Measurements from ENCODE around the gene LIG3.

The LIG3 gene

DNA sequence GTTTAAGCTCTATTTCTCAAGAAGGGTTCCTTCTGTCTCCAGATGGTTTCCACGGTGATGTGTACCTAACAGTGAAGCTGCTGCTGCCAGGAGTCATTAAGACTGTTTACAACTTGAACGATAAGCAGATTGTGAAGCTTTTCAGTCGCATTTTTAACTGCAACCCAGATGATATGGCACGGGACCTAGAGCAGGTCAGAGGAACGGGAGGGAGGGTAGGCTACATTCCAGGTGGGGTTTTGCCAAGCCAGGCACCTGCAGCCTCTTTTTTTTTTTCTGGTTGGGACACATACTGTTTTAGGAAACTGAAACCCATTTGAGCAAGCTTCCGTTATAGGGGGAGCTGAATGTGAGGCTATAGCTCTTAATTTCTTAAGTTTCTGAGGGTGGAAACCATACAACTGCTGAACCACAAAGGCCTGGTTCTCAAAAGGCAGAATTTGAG lies 10.6 kb downstream of the LIG3 start:
- peak; percentile 97 for DNase-seq (ENCODE audit: low read depth)
- no peak overlapping the region for H3K4me3 ChIP-seq (ENCODE audit: low read depth, low read length)
- TF ChIP-seq, protein P1, sequence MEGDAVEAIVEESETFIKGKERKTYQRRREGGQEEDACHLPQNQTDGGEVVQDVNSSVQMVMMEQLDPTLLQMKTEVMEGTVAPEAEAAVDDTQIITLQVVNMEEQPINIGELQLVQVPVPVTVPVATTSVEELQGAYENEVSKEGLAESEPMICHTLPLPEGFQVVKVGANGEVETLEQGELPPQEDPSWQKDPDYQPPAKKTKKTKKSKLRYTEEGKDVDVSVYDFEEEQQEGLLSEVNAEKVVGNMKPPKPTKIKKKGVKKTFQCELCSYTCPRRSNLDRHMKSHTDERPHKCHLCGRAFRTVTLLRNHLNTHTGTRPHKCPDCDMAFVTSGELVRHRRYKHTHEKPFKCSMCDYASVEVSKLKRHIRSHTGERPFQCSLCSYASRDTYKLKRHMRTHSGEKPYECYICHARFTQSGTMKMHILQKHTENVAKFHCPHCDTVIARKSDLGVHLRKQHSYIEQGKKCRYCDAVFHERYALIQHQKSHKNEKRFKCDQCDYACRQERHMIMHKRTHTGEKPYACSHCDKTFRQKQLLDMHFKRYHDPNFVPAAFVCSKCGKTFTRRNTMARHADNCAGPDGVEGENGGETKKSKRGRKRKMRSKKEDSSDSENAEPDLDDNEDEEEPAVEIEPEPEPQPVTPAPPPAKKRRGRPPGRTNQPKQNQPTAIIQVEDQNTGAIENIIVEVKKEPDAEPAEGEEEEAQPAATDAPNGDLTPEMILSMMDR (IDR thresholded peaks at IDR 0.05; ENCODE audit: control insufficient read depth, extremely low read depth, insufficient read depth) = no peak

DNA sequence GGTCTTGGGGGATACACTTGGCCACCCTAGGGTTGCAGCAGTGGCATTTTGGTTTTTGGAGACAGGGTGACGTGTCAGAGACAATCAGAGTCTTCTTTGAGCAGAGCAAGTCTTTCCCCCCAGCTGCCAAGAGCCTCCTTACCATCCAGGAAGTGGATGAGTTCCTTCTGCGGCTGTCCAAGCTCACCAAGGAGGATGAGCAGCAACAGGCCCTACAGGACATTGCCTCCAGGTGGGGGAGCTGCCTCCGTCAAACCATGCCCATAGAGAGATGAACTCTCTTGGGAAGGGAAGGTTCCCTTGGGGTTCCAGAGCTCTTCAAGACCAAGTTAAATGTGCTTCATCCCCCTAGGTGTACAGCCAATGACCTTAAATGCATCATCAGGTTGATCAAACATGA lies 11.3 kb downstream of the LIG3 start:
- no peak for DNase-seq (ENCODE audit: low read depth)
- no peak overlapping the region for H3K4me3 ChIP-seq (ENCODE audit: low read depth, low read length)
- TF ChIP-seq, protein P1 (IDR thresholded peaks at IDR 0.05; ENCODE audit: control insufficient read depth, extremely low read depth, insufficient read depth) = no peak

DNA sequence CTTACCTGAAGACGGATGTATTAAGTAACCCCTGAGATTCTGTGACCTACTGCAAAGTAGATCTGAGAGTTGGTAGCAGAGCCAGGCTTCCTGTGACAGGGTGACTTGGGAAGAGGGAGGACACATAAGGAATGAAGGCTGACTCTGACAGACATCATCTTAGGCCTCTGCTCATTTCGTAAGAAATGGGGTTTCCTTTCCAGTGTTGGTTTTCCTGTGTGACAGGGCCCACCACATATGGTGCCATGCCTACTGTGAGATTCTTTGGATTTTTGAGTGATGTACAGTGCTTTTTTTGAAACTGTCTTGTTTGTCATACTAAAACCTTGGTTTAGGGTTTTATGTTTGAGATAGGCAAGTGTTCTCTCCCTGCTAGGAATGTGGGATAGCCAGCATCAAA lies 12.7 kb downstream of the LIG3 start:
- no peak for DNase-seq (ENCODE audit: low read depth)
- TF ChIP-seq, protein P1 (IDR thresholded peaks at IDR 0.05; ENCODE audit: control insufficient read depth, extremely low read depth, insufficient read depth) = no peak
- H3K4me3 ChIP-seq (ENCODE audit: low read depth, low read length) = no peak overlapping the region

DNA sequence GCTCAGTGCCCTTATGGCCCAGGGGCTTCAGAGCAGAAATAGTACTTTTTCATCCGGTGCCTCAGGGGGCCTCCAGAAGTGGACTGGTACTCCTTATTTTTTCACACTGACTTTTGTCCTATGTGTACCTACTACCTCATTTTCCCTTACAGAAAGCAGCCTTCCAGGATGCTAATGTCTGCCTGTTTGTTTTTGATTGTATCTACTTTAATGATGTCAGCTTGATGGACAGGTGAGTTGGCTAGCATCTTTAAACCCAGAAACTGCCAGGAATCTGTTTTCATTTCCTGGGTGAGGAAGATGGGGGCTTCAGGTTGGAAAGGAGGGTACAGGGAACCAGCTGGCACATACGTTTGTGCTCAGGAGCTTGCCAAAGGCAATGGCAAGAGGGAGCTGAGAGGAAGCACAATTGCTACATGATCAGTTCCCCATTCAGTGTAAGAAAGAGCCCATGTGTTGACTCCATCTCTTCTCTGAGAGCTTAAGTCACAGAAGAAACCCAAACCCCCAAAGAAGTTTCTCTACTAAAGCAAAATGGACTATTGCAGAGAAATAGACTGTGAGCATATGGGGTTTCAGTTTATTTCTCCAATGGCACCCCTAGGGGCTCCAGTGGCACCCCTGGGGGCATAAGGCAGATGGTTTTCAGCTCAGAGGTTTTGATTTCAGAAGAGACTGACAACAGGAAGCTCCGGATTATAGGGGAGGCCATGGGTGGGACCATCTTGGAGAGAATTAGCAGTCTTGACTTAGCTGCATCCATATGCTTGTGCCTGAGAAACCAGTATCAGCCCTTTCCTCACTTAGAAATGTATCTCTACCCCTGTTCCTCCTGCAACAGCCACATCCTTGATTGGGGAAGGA lies 16.3 kb downstream of the LIG3 start:
- DNase-seq (ENCODE audit: low read depth) = peak; percentile 75
- TF ChIP-seq, protein P1 (IDR thresholded peaks at IDR 0.05; ENCODE audit: control insufficient read depth, extremely low read depth, insufficient read depth) = no peak

DNA sequence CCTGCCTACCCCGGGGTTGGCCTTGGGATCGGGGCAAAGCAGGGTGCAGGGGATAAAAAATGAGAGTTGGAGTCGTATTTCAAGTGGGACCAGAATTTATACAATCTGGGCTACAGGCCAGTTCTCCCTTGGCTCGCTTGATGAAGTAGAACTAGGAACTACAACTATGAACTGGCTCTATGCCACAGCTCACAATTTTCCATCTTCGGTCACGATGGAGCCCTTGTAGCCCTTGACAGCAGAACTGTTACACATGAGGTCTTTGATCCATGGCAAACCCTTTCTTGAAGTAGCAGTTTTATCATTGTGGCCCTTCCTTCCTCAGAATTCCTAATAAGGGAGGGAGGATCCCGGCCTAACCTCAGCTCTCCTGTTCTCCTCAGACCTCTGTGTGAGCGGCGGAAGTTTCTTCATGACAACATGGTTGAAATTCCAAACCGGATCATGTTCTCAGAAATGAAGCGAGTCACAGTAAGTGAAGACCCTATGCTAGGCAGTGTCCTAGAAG lies 17.1 kb downstream of the LIG3 start:
- TF ChIP-seq, protein P1 (IDR thresholded peaks at IDR 0.05; ENCODE audit: control insufficient read depth, extremely low read depth, insufficient read depth) = no peak
- no peak overlapping the region for H3K4me3 ChIP-seq (ENCODE audit: low read depth, low read length)
- DNase-seq (ENCODE audit: low read depth) = peak; percentile 91

More for the DNA sequence above, 16.3 kb downstream of the LIG3 start:
- H3K4me3 ChIP-seq (ENCODE audit: low read depth, low read length) = no peak overlapping the region

DNA sequence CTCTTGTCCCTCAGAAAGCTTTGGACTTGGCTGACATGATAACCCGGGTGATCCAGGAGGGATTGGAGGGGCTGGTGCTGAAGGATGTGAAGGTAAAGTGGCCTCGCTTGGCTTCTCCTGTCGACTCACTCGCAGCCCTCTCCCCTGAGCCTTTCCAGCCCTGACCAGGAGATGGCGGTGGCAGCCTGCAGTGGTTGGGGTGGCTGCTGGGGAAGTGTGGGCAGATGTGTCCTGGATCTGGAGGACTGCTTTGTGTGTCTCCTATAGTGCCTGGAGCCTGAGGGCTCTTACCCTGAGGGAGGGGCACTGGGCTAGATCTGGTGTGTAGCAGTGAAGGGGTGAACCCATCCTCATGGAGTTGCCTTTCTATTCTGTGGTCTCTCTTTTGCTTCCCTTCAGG lies 17.9 kb downstream of the LIG3 start:
- DNase-seq (ENCODE audit: low read depth) = no peak
- TF ChIP-seq, protein P1 (IDR thresholded peaks at IDR 0.05; ENCODE audit: control insufficient read depth, extremely low read depth, insufficient read depth) = peak; percentile 92
- no peak overlapping the region for H3K4me3 ChIP-seq (ENCODE audit: low read depth, low read length)
